Measurements from ENCODE around the gene CDK8. TPM values are rescaled to one million over a fixed set of nuclear protein-coding genes. Genes with fewer than 3 reads are reported as not detected.
A peak's percentile ranks its signal among the peaks of the same experiment; 100 is the strongest.

CDK8 gene
- total RNA-seq, 1 donor from 2014 or later = 12.8 TPM

- peak; percentile 12 for DNase-seq
These were observed 136.3 kb downstream of the CDK8 start for GRCh38 chr13:26390203-26390602.

DNA sequence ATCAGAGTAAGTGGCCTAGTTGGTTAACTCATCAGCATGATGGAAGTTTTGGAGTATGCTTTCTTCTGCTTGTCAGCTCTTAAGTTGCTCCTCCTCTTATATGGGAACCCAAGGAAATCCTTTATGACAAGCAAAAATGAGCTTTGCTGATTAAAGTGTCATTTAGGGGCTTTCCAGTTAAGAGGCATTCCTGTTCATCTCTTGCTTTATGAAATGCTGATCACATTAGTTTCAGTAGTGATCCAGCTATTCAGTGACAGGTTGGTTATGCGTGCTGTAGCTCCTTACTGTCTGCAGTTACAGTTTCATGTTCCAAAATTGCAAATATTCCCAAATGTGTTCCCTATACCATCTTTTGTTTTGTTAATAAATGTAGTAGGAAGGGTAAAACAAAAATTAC, 146.6 kb downstream of the CDK8 start:
- DNase-seq = no peak

GRCh38 chr13:26401069-26401468, 147.1 kb downstream of the CDK8 start:
- no peak for DNase-seq

GRCh38 chr13:26401578-26402021, 147.7 kb downstream of the CDK8 start:
- DNase-seq = no peak

DNA sequence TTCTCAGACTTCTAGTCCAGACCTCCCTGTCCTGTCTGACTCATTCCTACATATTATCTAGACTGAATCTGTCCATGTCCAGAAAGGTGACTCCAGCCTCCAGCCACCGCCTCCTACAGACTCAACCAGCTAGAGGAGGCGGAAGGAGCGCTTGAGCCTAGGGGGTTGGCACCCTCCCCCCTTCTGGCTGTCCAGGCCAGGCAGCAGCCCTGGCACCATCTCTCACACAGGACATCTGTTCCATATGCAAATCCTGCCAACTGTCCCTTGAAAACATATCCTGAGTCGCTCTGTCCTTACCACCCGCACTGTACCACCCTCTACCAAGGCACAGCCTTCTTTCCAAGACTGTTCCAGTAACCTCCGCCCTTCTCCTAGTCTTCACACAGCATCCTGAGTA, 152.9 kb downstream of the CDK8 start:
- DNase-seq = no peak

- no peak for DNase-seq
These were observed 157.3 kb downstream of the CDK8 start for GRCh38 chr13:26411206-26411605.

DNA sequence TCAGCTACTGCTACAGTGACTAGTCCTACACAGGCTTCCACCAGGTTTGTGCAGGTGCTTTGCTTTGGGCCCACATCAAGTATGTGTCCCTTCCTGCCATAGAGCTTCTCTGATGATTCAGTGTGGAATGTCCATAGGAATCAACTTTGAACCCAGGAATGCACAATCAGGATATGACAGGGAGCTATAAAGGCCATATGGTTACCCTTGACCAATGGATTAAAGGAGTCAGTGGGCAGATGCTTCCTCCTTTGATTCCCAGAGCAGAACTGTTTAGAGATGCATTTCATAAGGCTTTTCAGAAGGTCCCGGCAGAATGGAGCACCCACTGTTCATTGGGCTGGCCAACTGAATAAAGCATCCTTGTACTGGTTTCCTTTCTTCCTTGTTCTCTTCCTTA, 158.3 kb downstream of the CDK8 start:
- peak; percentile 96 for DNase-seq

GRCh38 chr13:26412936-26413716, 159.2 kb downstream of the CDK8 start:
- DNase-seq = no peak

- DNase-seq = no peak
These were observed 166.5 kb downstream of the CDK8 start for GRCh38 chr13:26420282-26420960.

DNA sequence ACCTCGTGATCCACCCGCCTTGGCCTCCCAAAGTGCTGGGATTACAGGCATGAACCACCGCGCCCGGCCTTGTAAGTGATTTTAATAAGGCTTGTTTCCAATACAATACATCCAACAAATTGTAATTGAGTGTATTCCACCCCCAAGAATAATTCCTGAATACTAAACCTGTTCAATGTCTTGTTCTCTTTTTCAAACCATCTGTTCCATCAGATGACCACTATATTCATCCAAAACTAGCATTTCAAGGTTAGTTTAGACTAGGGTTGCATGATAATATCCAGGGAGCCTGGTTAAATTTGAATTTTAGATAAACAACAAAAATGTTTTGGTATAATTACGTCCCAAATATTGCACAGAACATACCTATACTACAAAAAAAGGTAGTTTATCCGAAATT, 168.1 kb downstream of the CDK8 start:
- DNase-seq = no peak

DNA sequence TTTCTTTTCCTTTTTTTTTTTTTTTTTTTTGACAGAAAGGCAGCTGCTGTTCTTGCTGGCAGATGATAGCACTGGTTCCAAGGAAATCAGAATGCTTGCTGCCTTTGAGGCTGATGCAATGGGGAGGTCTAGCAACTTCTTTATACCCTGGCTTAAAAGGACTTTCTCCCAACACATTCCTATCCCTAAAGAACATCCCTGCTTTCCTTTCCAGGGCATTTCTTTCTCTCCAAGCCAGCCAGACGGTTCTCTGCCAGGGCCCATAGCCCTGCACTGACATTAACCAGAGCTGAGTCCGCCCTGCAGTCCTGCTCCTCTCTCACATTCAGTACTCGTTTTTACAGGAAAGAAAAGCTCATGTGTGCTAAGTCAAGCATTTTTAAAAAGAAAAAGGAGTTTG, 169.7 kb downstream of the CDK8 start:
- DNase-seq = no peak

DNA sequence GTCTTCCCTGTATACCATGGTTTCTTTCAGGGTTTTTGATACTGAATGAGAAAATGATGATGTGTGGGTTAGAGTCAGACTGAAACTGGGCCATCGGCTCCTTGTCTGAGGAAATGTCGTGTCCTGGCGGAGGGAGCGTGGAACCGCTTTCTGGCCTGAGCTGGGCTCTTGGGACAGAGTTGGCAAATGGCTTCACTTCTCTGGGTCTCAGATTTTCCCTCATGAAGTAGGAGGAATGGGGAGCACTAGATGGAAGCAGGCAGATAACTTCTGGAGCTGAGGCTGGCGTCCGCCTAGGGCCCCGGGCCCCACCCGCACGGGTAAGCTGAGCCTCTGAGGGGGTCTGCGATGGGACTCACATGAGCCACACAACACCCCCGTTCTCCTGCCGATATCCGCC, 170.3 kb downstream of the CDK8 start:
- no peak for DNase-seq

DNA sequence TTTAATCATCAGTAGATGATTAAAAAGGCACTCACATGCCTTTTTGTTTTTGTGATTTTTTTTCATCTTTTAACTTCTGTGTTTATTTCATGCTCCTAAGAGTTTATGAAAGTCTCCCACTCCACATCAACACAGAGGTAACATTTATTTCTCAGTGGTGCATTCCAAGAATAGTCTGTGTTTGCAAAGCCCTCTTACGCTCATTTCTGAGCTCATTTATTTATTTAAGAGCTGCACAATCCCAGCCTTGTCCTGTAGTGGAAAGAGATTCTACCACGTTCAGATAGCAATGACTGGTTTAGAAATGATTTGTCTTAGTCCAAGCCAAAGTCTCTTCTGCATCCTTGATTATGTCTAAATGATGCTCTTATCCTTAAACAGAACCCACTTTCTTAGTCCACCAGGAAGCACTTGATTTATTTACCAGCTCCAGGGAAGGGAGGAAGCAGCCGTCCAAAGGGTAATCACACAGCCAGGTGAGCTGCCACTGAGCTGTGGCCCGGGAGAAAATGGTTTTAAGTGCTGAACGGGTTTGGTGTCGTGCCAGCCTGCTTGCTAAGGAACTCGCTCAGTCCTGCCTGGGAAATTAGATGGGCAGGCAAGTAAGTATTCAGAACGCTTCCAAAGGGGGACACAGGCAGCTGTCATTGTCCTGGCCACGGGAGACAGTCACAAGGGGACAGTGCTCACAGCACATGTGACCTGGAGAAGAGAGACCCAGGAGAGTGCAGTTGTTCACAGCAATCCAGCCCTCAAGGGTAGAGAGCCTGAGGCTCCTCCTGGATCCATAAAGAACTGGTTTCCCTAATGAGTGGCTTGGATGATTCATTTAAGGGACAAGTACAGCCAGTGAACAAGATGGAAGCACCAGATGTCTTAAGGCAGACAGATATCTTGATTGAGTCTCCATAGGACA, 171.8 kb downstream of the CDK8 start:
- DNase-seq = no peak

DNA sequence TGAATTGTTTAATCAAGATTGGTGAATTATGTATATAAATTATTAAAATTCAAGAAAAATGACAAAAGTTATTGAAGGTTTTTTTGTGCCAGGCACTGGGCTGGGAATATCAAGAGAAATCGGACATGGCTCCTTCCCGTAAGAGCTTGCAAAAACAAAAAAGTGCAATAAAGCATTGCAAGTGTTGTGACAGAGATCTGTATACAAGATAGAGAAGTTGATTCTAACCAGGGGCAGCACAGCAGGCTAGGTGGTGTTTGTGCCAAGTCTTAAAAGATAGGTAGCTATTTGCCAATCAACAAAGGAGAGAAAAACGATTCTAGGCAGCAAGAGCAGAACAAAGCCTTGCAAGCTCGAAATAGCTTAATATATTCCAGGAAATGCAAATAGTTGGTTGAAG, 179.8 kb downstream of the CDK8 start:
- no peak for DNase-seq

DNA sequence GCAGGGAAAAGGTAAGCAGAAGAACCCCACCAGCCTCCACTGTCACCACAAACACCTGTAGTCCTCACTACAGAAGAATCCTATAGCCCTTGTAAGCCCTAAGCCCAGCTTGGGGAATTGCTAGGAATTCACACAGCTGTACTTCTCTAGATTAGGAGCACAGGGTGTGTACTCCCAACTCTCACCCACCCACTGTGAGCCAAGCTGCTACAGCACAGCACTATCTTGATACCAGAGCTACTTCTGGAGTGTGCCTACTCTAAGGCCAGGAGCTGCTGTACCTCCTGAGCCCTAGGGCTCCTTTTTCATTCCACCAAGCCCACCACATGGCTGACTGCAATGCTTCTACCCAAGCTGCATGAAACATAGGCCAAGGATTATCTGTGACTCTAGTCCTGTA, 181.2 kb downstream of the CDK8 start:
- DNase-seq = no peak

DNA sequence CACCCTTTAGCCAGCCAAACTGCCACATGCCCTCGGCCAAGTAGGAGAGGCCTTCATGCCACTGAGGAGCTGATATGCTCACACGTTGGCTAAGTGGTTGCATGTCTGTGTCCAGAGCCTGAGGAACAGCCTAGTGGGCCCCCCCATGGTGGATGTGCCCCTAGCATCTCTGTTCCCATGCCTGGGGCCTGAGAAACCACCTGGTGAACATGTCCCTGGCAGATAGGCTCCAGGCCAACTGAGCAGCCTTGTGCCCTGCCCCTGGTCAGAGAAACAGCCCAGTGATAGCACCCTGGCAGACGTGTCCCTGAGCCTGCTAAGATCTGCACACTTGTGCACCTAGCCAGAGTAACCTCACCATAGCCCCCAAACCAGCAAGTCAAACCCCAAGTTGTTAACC, 181.7 kb downstream of the CDK8 start:
- no peak for DNase-seq

DNA sequence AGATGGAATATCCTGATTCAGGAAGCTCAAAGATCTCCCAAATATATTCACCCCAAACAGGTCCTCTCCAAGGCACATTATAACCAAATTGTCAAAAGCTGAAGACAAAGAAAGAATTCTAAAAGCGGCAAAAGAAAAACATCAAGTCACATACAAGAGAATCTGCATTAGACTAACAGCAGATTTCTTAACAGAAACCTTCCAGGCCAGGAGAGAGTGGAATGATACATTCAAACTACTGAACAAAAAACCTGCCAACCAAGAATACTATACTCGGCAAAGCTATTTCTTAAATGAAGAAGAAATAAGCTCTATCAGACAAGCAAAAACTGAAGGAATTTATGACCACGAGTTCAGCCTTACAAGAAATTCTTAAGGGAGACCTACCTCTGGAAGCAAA, 183.0 kb downstream of the CDK8 start:
- no peak for DNase-seq

DNA sequence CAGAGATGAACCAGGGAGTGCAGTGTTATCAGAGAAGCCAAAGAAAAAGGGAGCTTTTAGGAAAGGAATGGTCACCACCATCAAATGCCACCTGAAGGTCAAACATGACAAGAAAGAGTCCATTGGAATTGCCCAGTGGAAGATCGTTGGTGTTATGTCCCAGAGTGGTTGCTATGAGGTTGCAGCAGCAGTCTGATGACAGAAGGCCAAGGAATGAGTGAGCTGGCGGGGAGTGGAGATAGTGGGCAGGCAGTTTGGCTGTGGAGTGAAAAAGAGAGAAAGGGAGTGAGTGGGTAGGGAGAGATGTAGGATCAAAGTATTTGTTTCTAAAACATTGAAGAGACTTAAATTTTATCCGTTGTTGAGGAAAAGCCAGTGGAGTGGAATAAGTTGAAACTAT, 186.2 kb downstream of the CDK8 start:
- no peak for DNase-seq

DNA sequence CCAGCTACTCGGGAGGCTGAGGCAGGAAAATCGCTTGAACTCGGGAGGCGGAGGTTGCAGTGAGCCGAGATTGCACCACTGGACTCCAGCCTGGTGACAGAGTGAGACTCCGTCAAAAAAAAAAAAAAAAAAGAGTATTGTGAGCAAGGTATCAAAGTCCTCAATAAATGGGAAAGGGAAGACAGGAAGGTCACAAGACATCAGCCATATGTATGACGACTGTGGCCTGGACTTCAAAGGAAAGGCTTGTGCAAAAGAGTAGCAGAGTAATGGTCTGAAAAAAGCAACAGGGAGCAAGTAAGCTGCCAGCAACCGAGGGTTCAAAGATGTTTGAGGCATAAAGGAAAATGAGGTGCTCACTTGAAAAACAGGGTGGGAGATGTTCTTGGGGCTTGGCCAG, 187.5 kb downstream of the CDK8 start:
- DNase-seq = no peak

GRCh38 chr13:26442541-26442940, 188.6 kb downstream of the CDK8 start:
- no peak for DNase-seq

GRCh38 chr13:26445092-26445491, 191.2 kb downstream of the CDK8 start:
- no peak for DNase-seq

- no peak for DNase-seq
These were observed 192.8 kb downstream of the CDK8 start for GRCh38 chr13:26446751-26447150.

- DNase-seq = no peak
These were observed 194.1 kb downstream of the CDK8 start for GRCh38 chr13:26448032-26448431.

Measured in dermis blood vessel endothelial cell (primary cell).